Gastrocnemius medialis (tissue), 4 donors: Measurements from ENCODE around the gene ERC1.

ENCODE experiments used
- POLR2A ChIP-seq, 2 donors: fragments of 450-650 bp; IDR thresholded peaks; one replicate each; pipeline ENCODE4 v1.6.1; 2017; ENCODE audit warnings: antibody characterized with exemption in 2 of 2, mild to moderate bottlenecking in 2 of 2, moderate library complexity in 2 of 2
- TF ChIP-seq, protein P1 (sequence below), 5 experiments: fragments of 450-650 bp in 3 of 5; fragments of 200-600 bp in 2 of 5; sonication (generic) in 2 of 5; IDR thresholded peaks in 4 of 5; conservative IDR thresholded peaks in 1 of 5; 1 replicate in 4 of 5; 2 replicates in 1 of 5; pipeline ENCODE4 v1.5.1; 2016 to 2019; ENCODE audit warnings: antibody characterized with exemption in 5 of 5, mild to moderate bottlenecking in 3 of 5, moderate library complexity in 3 of 5

DNA sequence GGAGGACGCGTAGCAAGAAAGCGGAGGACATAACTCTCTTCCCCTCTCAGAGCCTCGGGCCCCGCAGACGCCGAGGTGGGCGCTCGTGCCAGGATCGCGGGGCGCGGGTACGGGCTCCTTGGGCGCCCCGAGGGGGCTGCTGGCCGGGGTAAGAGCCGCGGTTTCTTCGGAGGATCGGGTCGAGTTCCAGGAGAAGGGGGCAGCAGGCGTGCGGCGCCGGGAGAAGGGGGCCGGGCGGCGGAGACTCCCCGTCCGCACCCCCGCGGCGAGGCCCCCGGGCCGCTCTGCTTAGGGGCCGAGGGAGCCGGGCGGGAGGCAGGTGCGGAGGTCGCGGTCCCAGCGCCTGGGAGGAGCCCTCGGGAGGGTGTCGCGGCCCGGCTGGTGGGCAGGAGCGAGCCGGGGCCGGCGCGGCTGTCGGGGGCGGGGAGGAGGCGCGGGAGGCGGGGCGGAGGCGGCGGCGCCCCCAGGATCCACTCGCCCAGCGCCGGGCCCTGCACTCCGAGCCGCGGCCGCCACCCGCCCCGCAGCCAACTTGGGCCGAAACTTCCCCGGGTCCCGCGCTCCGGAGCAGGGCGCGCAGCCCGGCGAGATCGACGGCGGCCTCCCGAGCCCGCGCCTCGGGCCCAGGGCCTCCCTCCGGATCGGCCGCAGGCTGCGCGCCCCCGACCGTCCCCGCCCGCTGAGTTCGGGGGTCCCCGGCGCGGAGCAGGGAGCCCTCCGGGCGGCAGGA, 539.0 kb downstream of the ERC1 start:
- TF ChIP-seq, protein P1, sequence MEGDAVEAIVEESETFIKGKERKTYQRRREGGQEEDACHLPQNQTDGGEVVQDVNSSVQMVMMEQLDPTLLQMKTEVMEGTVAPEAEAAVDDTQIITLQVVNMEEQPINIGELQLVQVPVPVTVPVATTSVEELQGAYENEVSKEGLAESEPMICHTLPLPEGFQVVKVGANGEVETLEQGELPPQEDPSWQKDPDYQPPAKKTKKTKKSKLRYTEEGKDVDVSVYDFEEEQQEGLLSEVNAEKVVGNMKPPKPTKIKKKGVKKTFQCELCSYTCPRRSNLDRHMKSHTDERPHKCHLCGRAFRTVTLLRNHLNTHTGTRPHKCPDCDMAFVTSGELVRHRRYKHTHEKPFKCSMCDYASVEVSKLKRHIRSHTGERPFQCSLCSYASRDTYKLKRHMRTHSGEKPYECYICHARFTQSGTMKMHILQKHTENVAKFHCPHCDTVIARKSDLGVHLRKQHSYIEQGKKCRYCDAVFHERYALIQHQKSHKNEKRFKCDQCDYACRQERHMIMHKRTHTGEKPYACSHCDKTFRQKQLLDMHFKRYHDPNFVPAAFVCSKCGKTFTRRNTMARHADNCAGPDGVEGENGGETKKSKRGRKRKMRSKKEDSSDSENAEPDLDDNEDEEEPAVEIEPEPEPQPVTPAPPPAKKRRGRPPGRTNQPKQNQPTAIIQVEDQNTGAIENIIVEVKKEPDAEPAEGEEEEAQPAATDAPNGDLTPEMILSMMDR (IDR thresholded peaks at IDR 0.05 in 4 of 5, conservative IDR thresholded peaks at IDR 0.05 in 1 of 5): no peak
- TF ChIP-seq POLR2A (IDR thresholded peaks at IDR 0.05): no peak
